NB4 (cell line): ENCODE results near the gene NPTXR.

Source experiments
- POLR2A ChIP-seq: IDR thresholded peaks from 2 replicates; pipeline ENCODE4 v1.6.1; 2011; ENCODE audit warnings: mild to moderate bottlenecking; ENCODE audit not compliant: insufficient read length; ENCODE audit errors: extremely low read depth
- TF ChIP-seq, protein P1 (sequence below): IDR thresholded peaks from one replicate; pipeline ENCODE4 v1.5.1; 2012; ENCODE audit warnings: low read depth, low read length
- TF ChIP-seq, protein P2 (sequence below): IDR thresholded peaks from 2 replicates; pipeline ENCODE4 v1.6.1; 2011; ENCODE audit warnings: low read depth, low read length

DNA sequence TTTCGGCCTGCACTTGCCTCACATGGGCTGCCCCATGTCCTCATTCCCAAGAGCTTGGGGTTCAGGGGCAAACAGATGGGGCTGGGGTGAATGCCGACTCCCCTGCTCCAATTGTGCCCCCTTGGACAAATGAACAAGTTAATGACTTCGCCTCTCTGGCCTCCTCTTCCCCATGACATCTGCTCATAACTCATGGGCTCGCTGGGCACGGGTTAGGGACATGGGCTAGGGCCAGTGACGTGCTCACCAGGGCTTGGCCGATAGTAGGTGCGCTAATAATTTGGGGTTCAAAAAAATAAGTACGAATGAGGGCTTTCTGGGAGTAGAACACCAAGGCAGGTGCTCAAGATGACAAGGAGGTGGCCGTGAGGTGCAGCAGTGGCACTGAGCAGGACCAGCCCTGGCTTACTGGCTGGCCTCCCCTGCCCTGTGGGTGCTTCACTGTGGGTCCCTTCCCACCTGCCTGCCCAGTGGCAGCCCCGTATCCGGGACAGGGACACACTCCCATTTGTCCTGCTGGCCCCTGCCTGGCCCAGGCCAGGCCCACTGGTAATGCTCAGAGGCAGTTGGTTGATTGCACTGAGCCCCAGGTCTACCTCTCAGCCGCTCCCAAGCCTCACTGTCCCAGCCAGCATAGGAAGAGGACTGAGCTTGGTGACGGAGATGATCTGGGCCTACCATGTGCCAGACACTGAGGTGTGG, 15.9 kb upstream of the NPTXR start:
- TF ChIP-seq, protein P1, sequence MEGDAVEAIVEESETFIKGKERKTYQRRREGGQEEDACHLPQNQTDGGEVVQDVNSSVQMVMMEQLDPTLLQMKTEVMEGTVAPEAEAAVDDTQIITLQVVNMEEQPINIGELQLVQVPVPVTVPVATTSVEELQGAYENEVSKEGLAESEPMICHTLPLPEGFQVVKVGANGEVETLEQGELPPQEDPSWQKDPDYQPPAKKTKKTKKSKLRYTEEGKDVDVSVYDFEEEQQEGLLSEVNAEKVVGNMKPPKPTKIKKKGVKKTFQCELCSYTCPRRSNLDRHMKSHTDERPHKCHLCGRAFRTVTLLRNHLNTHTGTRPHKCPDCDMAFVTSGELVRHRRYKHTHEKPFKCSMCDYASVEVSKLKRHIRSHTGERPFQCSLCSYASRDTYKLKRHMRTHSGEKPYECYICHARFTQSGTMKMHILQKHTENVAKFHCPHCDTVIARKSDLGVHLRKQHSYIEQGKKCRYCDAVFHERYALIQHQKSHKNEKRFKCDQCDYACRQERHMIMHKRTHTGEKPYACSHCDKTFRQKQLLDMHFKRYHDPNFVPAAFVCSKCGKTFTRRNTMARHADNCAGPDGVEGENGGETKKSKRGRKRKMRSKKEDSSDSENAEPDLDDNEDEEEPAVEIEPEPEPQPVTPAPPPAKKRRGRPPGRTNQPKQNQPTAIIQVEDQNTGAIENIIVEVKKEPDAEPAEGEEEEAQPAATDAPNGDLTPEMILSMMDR = no peak
- TF ChIP-seq POLR2A = no peak
- TF ChIP-seq, protein P2, sequence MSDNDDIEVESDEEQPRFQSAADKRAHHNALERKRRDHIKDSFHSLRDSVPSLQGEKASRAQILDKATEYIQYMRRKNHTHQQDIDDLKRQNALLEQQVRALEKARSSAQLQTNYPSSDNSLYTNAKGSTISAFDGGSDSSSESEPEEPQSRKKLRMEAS = no peak
